H1 (cell line): ENCODE results near the gene BAZ1B. TPM values are rescaled to one million over a fixed set of nuclear protein-coding genes. Genes with fewer than 3 reads are reported as not detected.

Experiments used
- JUND ChIP-seq: IDR thresholded peaks from 2 replicates; pipeline ENCODE4 v1.6.1; 2011; ENCODE audit warnings: mild to moderate bottlenecking, improper control_type of control experiment, low read length
- SIN3A ChIP-seq, 2 experiments: IDR thresholded peaks in 1 of 2; conservative IDR thresholded peaks in 1 of 2; 2 replicates each; pipeline ENCODE4 v1.6.1; 2011 to 2012; ENCODE audit warnings: low read length in 2 of 2, improper control_type of control experiment in 1 of 2, low read depth in 1 of 2, mild to moderate bottlenecking in 1 of 2
- polyA plus RNA-seq, 7 experiments: library from polyadenylated mRNA; depleted of rRNA in 3 of 7; stranded (reverse) in 5 of 7; unstranded in 2 of 7; fragments of >200 nt in 5 of 7; fragments of 200-250 nt in 2 of 7; gene quantifications; 1 replicate in 5 of 7; 2 replicates in 1 of 7; 4 replicates in 1 of 7; pipeline versions ENCODE4 v1.2.1 to v1.2.3, GENCODE V29; 2011 to 2013; ENCODE audit warnings: missing spikeins in 2 of 7, mixed read lengths in 2 of 7
- total RNA-seq: library from RNA; stranded (reverse); fragmentation: NEBNext Ultra II Directional; extraction: Animal tissue kit (Norgen Biotek cat#: 25700); gene quantifications from 2 replicates; pipeline ENCODE4 v1.2.1, GENCODE V29; 2021

Gene BAZ1B
- total and polyA plus RNA-seq, 2 of the 8 experiments (the other 6 are each of a cell fraction or from before 2014, with no cell fraction given): 21.0 to 86.8 TPM

- TF ChIP-seq SIN3A (conservative IDR thresholded peaks at IDR 0.05 in 1 of 2, IDR thresholded peaks at IDR 0.05 in 1 of 2; ENCODE audit: low read depth in 1 of 2, low read length in 2 of 2): no peak
- TF ChIP-seq JUND: no peak
These were observed 73.5 kb downstream of the BAZ1B start (continued) for GRCh38 chr7:73448609-73449008.
